ENCODE data around the gene SAP30BP. TPM values are rescaled to one million over a fixed set of nuclear protein-coding genes. Genes with fewer than 3 reads are reported as not detected.

SAP30BP gene
- total and polyA plus RNA-seq, 2 of the 8 experiments (the other 6 are each of a cell fraction or from before 2014, with no cell fraction given) = 63.3 to 79.9 TPM

DNA sequence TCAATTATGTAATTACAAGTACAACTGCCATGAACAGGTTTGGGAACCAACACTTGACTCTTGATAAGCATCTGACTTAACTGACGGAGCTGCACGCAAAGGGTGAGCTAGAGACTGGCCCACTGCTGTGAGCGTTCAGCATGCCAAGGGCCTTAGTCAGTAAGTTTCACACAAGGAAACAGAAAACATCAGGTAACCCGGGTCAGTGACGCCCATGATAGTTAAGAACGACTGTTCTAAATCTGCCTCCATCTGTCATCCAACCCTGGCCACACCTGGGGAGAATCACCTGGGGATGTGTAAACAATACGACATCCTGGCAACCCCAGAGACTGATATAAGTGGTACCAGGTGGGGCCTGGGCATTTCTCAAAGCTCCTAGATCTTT is 21.6 kb upstream of the SAP30BP start:
- H2BK20ac ChIP-seq (ENCODE audit: low read length) = no peak overlapping the region
- H3K27me3 ChIP-seq (replicated peaks in 1 of 4; ENCODE audit: control insufficient read depth in 3 of 4, extremely low read depth in 1 of 4, insufficient read depth in 3 of 4, low read length in 3 of 4) = no peaks in the 10 kb centered on the region
- peaks cover 5 to 16% (median 10%) of the 10 kb centered on the region in 4 experiments for H3K4me1 ChIP-seq (replicated peaks in 1 of 4; ENCODE audit: control insufficient read depth in 3 of 4, insufficient read depth in 4 of 4, low read length in 3 of 4)
- no peak overlapping the region for H2BK12ac ChIP-seq (ENCODE audit: low read depth, low read length)
- H4K8ac ChIP-seq (ENCODE audit: extremely low read depth, insufficient read depth, low read length) = no peak overlapping the region
- H3K36me3 ChIP-seq (ENCODE audit: control insufficient read depth in 2 of 4, insufficient read depth in 4 of 4, low read length in 3 of 4) = peaks cover 4 to 15% (median 5%) of the 10 kb centered on the region in 4 experiments; a peak in 7 of 8 replicates
- ChIA-PET CTCF (ENCODE audit: partially characterized antibody) (interaction anchor here (0.9 to 59.2 kb wide), 6 partner anchors 1 to 119 kb away, joined by 3 to 2200 read pairs (median 160); partner anchors contain the start of genes GALK1, RECQL5, SAP30BP and SMIM5), POLR2A (ENCODE audit: partially characterized antibody) (interaction anchor here (1.0 to 1.9 kb wide), 7 partner anchors 8 to 112 kb away, joined by 3 to 7 read pairs (median 3); no protein-coding TSS in a partner anchor)
- no peak overlapping the region for H3K27ac ChIP-seq (ENCODE audit: low read depth, low read length)
- no peak for DNase-seq (ENCODE audit: low read depth in 1 of 2, low spot score in 2 of 2)
- no peaks in the 10 kb centered on the region for H3K9me3 ChIP-seq (ENCODE audit: insufficient read depth in 2 of 2, low read depth in 1 of 2, low read length in 1 of 2)
- H3K4ac ChIP-seq (replicated peaks; ENCODE audit: insufficient read length, low read depth, low read length) = no peak overlapping the region
- WGBS, 2 experiments (ENCODE audit: extremely low coverage in 1 of 2, insufficient coverage in 1 of 2, insufficient read length in 1 of 2, insufficient replicate concordance in 2 of 2, low coverage in 1 of 2, low lambda C conversion rate in 2 of 2, missing lambda C conversion rate in 1 of 2) = 79% methylated on average over 7 of the region's 7 CpGs; no CpG with 5 or more reads in 1 of the 2 experiments
- no peak overlapping the region for H3K4me2 ChIP-seq (ENCODE audit: insufficient read depth in 1 of 2, low read depth in 2 of 2, low read length in 2 of 2)
- H2BK120ac ChIP-seq (replicated peaks; ENCODE audit: low read depth, low read length) = no peak overlapping the region
- TF ChIP-seq CREB1 (IDR thresholded peaks at IDR 0.05) = no peak
- no peak overlapping the region for H3K4me3 ChIP-seq (ENCODE audit: extremely low read depth in 1 of 4, insufficient read depth in 2 of 4, low read depth in 3 of 4, low read length in 4 of 4)
- H3K18ac ChIP-seq (ENCODE audit: extremely low read depth, low read length) = no peak overlapping the region
- no peak overlapping the region for H2BK15ac ChIP-seq (ENCODE audit: low read length)
- no peaks in the 10 kb centered on the region; the same call in 1 of the 2 replicates for H3K79me1 ChIP-seq (ENCODE audit: low read depth, low read length)
- FAIRE-seq = no peak
- no peak overlapping the region for H4K5ac ChIP-seq (ENCODE audit: insufficient read length, low read depth, low read length)
- no peak overlapping the region for H2AK5ac ChIP-seq (ENCODE audit: low read depth, low read length)
- H2AFZ ChIP-seq (ENCODE audit: low read length) = no peak overlapping the region
- H3K56ac ChIP-seq (replicated peaks; ENCODE audit: insufficient read length, low read depth, low read length) = no peak overlapping the region
- H3K23ac ChIP-seq (ENCODE audit: insufficient read length) = no peak overlapping the region
- no peak overlapping the region; the same call in 1 of the 2 replicates for H2BK5ac ChIP-seq (ENCODE audit: low read depth, low read length)
- no peaks in the 10 kb centered on the region for H4K20me1 ChIP-seq (replicated peaks in 1 of 2; ENCODE audit: control insufficient read depth in 1 of 2, insufficient read depth in 2 of 2, low read length in 2 of 2)
- H3K79me2 ChIP-seq (ENCODE audit: control insufficient read depth in 1 of 2, insufficient read depth in 2 of 2, low read length in 2 of 2) = no peaks in the 10 kb centered on the region; a peak in 1 of 4 replicates
- H3K9ac ChIP-seq (replicated peaks in 1 of 4; ENCODE audit: extremely low read depth in 1 of 4, low read depth in 3 of 4, low read length in 3 of 4) = no peak overlapping the region
- no peak overlapping the region for H4K91ac ChIP-seq (replicated peaks; ENCODE audit: insufficient read length, low read length)
- no peaks in the 10 kb centered on the region for H3K23me2 ChIP-seq (ENCODE audit: low read depth, low read length)
- no peak overlapping the region for H3K14ac ChIP-seq (ENCODE audit: insufficient read length)

Measured in H1 (cell line).